ENCODE measurements around the gene NCR3LG1. TPM values are rescaled to one million over a fixed set of nuclear protein-coding genes. Genes with fewer than 3 reads are reported as not detected.

The NCR3LG1 gene, protein sequence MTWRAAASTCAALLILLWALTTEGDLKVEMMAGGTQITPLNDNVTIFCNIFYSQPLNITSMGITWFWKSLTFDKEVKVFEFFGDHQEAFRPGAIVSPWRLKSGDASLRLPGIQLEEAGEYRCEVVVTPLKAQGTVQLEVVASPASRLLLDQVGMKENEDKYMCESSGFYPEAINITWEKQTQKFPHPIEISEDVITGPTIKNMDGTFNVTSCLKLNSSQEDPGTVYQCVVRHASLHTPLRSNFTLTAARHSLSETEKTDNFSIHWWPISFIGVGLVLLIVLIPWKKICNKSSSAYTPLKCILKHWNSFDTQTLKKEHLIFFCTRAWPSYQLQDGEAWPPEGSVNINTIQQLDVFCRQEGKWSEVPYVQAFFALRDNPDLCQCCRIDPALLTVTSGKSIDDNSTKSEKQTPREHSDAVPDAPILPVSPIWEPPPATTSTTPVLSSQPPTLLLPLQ
- total RNA-seq, result 1.4 and 2.2 TPM in 2 replicates

GRCh38 chr11:17351510-17352176 lies at the start of gene NCR3LG1:
TSS of gene NCR3LG1 (plus strand) at chr11:17351800. CDS start at chr11:17351970, 170 bp downstream.

GRCh38 chr11:17388609-17389210 lies 37.1 kb downstream of the NCR3LG1 start, which contains the start of gene KCNJ11:
TSS of gene KCNJ11 (minus strand) at chr11:17388659. CDS start at chr11:17388091, 568 bp downstream.

Other genes starting within 250 kb of the NCR3LG1 start
- 28.6 and 36.8 TPM in 2 replicates for gene PIK3C2A, start 143.8 kb upstream of the NCR3LG1 start, total RNA-seq
- gene NUCB2, start 75.1 kb upstream of the NCR3LG1 start, total RNA-seq, result 20.5 and 24.4 TPM in 2 replicates
- gene KCNJ11, start 36.9 kb downstream of the NCR3LG1 start, total RNA-seq, result 0.07 and 0.23 TPM in 2 replicates
- 0.42 TPM in 1 of 2 replicates, not detected in the other for gene ABCC8, start 125.0 kb downstream of the NCR3LG1 start, total RNA-seq
- gene USH1C, start 192.6 kb downstream of the NCR3LG1 start, total RNA-seq, result not detected in 2 replicates
- gene OTOG, start 195.5 kb downstream of the NCR3LG1 start, total RNA-seq, result not detected in 2 replicates